HepG2 (cell line): ENCODE measurements around the gene ABHD13. TPM values are rescaled to one million over a fixed set of nuclear protein-coding genes. Genes with fewer than 3 reads are reported as not detected.

Source experiments
- ATRX ChIP-seq: sonication (generic); formaldehyde crosslinking; IDR thresholded peaks from 2 replicates; pipeline ENCODE4 v1.4.0; 2020; ENCODE audit warnings: missing genetic modification reagents, borderline replicate concordance
- CENPX ChIP-seq: sonication (generic); formaldehyde crosslinking; IDR thresholded peaks from 2 replicates; pipeline ENCODE4 v1.9.0; 2021; ENCODE audit warnings: mild to moderate bottlenecking, missing genetic modification reagents, moderate library complexity
- FOXA3 ChIP-seq: IDR thresholded peaks from 2 replicates; pipeline ENCODE4 v1.6.1; 2016; ENCODE audit warnings: missing genetic modification reagents, missing compliant biosample characterization
- HES4 ChIP-seq: sonication (generic); formaldehyde crosslinking; IDR thresholded peaks from 2 replicates; pipeline ENCODE4 v1.9.0; 2021; ENCODE audit warnings: mild to moderate bottlenecking, missing genetic modification reagents, borderline replicate concordance
- KLF6 ChIP-seq: IDR thresholded peaks from 2 replicates; pipeline ENCODE4 v1.8.0; 2016; ENCODE audit warnings: missing biosample characterization, missing genetic modification reagents
- TSC22D2 ChIP-seq: sonication (generic); formaldehyde crosslinking; IDR thresholded peaks from 2 replicates; pipeline ENCODE4 v1.5.1; 2020; ENCODE audit warnings: missing genetic modification reagents, mild to moderate bottlenecking, borderline replicate concordance
- ZFX ChIP-seq: sonication (generic); formaldehyde crosslinking; IDR thresholded peaks from 2 replicates; pipeline ENCODE4 v1.4.0; 2020; ENCODE audit warnings: mild to moderate bottlenecking, low read depth, missing genetic modification reagents, moderate library complexity
- ZNF207 ChIP-seq: fragments of 450-650 bp; IDR thresholded peaks from 2 replicates; pipeline ENCODE4 v1.6.1; 2016; ENCODE audit warnings: antibody characterized with exemption, borderline replicate concordance
- ZNF296 ChIP-seq: sonication (generic); formaldehyde crosslinking; conservative IDR thresholded peaks from 2 replicates; pipeline ENCODE4 v1.5.0; 2020; ENCODE audit warnings: mild to moderate bottlenecking, missing genetic modification reagents
- ZNF382 ChIP-seq: sonication (generic); formaldehyde crosslinking; IDR thresholded peaks from 2 replicates; pipeline ENCODE4 v1.5.0; 2020; ENCODE audit warnings: missing genetic modification reagents, mild to moderate bottlenecking, borderline replicate concordance
- ZNF558 ChIP-seq: sonication (generic); formaldehyde crosslinking; IDR thresholded peaks from 2 replicates; pipeline ENCODE4 v1.9.0; 2022; ENCODE audit warnings: mild to moderate bottlenecking, missing genetic modification reagents, borderline replicate concordance
- ZNF7 ChIP-seq: IDR thresholded peaks from 2 replicates; pipeline ENCODE4 v1.6.1; 2016; ENCODE audit warnings: missing biosample characterization, missing genetic modification reagents
- polyA plus RNA-seq, 8 experiments: library from polyadenylated mRNA; depleted of rRNA in 3 of 8; stranded (reverse) in 7 of 8; unstranded in 1 of 8; fragments of >200 nt; fragmentation: Illumina TruSeq in 4 of 8; extraction: Trizol in 4 of 8; gene quantifications; 2 replicates each; pipeline versions ENCODE4 v1.2.1 to v1.2.3, GENCODE V29; 2011 to 2016; ENCODE audit warnings: low read depth in 4 of 8, missing spikeins in 1 of 8, mixed read lengths in 1 of 8; ENCODE audit not compliant: insufficient read depth in 1 of 8
- total RNA-seq, 5 experiments: library from RNA; depleted of rRNA; stranded (reverse); fragments of >200 nt; fragmentation: Illumina TruSeq; extraction: Trizol; gene quantifications; 2 replicates each; pipeline ENCODE4 v1.2.3, GENCODE V29; 2016; ENCODE audit warnings: low read depth in 1 of 5
- TF ChIP-seq, protein P1 (sequence below), 2 experiments: sonication (generic) in 1 of 2; formaldehyde crosslinking in 1 of 2; IDR thresholded peaks; 2 replicates each; pipeline versions ENCODE4 v1.4.0 to v1.6.1; 2018 to 2020; ENCODE audit warnings: missing genetic modification reagents in 2 of 2, borderline replicate concordance in 1 of 2, low read depth in 1 of 2, mild to moderate bottlenecking in 1 of 2, missing biosample characterization in 1 of 2
- TF ChIP-seq, protein P2 (sequence below): sonication (generic); formaldehyde crosslinking; IDR thresholded peaks from 2 replicates; pipeline ENCODE4 v1.4.0; 2020; ENCODE audit warnings: low read depth, mild to moderate bottlenecking, missing genetic modification reagents
- TF ChIP-seq, protein P3 (sequence below): sonication (generic); formaldehyde crosslinking; IDR thresholded peaks from 2 replicates; pipeline ENCODE4 v1.8.0; 2022; ENCODE audit warnings: missing genetic modification reagents, low read depth, mild to moderate bottlenecking, borderline replicate concordance
- TF ChIP-seq, protein P4 (sequence below): sonication (generic); formaldehyde crosslinking; IDR thresholded peaks from 2 replicates; pipeline ENCODE4 v1.5.1; 2020; ENCODE audit warnings: mild to moderate bottlenecking, missing genetic modification reagents, borderline replicate concordance

ABHD13 gene
- total and polyA plus RNA-seq, 2 of the 13 experiments (the other 11 are each of a cell fraction or from before 2014, with no cell fraction given), result 4.3 to 6.2 TPM

DNA sequence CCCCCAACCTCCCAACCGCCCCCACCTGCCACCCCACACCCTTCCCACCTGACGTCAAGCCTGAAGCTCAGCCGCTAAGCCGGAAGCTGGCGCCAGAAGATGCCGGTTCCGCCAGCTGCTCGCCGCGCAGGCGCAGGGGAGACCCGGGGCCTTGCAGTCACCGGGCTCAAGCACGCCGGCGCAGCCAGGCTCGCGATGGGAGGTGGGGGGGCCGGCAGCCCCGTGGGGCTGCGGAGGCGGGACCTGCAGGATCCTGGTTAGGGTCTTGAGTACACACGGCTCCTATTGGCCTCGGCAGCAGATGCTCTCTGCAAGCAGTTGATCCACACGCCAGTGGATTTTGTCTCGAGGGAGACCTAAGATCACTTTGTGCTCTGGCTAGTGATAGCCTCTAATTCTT lies 2.8 kb upstream of the ABHD13 start, which contains the start of gene LIG4 (continued):
- TF ChIP-seq ZNF382 (CRISPR knock-in tag) (no peak), ATRX (CRISPR knock-in tag) (no peak), HES4 (no peak), ZNF296 (CRISPR knock-in tag) (no peak), ZNF207 (no peak), TSC22D2 (CRISPR knock-in tag) (no peak), ZNF7 (CRISPR knock-in tag) (no peak), ZFX (CRISPR knock-in tag) (peak; percentile 67), ZNF558 (CRISPR knock-in tag) (no peak), CENPX (CRISPR knock-in tag) (no peak), FOXA3 (0 out of 2 replicates have a peak, but pooled peaks have one; percentile 23), KLF6 (0 out of 2 replicates have a peak, but pooled peaks have one; percentile 37)
- TF ChIP-seq, protein P1, sequence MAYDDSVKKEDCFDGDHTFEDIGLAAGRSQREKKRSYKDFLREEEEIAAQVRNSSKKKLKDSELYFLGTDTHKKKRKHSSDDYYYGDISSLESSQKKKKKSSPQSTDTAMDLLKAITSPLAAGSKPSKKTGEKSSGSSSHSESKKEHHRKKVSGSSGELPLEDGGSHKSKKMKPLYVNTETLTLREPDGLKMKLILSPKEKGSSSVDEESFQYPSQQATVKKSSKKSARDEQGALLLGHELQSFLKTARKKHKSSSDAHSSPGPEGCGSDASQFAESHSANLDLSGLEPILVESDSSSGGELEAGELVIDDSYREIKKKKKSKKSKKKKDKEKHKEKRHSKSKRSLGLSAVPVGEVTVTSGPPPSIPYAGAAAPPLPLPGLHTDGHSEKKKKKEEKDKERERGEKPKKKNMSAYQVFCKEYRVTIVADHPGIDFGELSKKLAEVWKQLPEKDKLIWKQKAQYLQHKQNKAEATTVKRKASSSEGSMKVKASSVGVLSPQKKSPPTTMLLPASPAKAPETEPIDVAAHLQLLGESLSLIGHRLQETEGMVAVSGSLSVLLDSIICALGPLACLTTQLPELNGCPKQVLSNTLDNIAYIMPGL (CRISPR knock-in tag; IDR thresholded peaks at IDR 0.05; ENCODE audit: borderline replicate concordance in 1 of 2, low read depth in 1 of 2), result no peak
- TF ChIP-seq, protein P2, sequence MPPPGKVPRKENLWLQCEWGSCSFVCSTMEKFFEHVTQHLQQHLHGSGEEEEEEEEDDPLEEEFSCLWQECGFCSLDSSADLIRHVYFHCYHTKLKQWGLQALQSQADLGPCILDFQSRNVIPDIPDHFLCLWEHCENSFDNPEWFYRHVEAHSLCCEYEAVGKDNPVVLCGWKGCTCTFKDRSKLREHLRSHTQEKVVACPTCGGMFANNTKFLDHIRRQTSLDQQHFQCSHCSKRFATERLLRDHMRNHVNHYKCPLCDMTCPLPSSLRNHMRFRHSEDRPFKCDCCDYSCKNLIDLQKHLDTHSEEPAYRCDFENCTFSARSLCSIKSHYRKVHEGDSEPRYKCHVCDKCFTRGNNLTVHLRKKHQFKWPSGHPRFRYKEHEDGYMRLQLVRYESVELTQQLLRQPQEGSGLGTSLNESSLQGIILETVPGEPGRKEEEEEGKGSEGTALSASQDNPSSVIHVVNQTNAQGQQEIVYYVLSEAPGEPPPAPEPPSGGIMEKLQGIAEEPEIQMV (CRISPR knock-in tag), result no peak
- TF ChIP-seq, protein P3, sequence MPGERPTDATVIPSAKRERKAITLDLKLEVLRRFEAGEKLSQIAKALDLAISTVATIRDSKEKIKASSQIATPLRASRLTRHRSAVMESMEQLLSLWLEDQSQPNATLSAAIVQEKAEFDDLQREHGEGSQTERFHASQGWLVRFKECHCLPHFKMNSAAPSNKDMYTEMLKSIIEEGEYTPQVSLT (CRISPR knock-in tag), result no peak
- TF ChIP-seq, protein P4, sequence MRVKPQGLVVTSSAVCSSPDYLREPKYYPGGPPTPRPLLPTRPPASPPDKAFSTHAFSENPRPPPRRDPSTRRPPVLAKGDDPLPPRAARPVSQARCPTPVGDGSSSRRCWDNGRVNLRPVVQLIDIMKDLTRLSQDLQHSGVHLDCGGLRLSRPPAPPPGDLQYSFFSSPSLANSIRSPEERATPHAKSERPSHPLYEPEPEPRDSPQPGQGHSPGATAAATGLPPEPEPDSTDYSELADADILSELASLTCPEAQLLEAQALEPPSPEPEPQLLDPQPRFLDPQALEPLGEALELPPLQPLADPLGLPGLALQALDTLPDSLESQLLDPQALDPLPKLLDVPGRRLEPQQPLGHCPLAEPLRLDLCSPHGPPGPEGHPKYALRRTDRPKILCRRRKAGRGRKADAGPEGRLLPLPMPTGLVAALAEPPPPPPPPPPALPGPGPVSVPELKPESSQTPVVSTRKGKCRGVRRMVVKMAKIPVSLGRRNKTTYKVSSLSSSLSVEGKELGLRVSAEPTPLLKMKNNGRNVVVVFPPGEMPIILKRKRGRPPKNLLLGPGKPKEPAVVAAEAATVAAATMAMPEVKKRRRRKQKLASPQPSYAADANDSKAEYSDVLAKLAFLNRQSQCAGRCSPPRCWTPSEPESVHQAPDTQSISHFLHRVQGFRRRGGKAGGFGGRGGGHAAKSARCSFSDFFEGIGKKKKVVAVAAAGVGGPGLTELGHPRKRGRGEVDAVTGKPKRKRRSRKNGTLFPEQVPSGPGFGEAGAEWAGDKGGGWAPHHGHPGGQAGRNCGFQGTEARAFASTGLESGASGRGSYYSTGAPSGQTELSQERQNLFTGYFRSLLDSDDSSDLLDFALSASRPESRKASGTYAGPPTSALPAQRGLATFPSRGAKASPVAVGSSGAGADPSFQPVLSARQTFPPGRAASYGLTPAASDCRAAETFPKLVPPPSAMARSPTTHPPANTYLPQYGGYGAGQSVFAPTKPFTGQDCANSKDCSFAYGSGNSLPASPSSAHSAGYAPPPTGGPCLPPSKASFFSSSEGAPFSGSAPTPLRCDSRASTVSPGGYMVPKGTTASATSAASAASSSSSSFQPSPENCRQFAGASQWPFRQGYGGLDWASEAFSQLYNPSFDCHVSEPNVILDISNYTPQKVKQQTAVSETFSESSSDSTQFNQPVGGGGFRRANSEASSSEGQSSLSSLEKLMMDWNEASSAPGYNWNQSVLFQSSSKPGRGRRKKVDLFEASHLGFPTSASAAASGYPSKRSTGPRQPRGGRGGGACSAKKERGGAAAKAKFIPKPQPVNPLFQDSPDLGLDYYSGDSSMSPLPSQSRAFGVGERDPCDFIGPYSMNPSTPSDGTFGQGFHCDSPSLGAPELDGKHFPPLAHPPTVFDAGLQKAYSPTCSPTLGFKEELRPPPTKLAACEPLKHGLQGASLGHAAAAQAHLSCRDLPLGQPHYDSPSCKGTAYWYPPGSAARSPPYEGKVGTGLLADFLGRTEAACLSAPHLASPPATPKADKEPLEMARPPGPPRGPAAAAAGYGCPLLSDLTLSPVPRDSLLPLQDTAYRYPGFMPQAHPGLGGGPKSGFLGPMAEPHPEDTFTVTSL, result no peak
